ENCODE data around the gene ANKRD40.

GRCh38 chr17:50660887-50661345 is 46.8 kb downstream of the ANKRD40 start:
- TF ChIP-seq POLR2A (IDR thresholded peaks at IDR 0.05) (no peak), CTCF (IDR thresholded peaks at IDR 0.05) (no peak)
